NCI-H510A treated with DMSO at 0.1 percent for 48 hours (cell line): ENCODE measurements around the gene KIF5A.
A peak's percentile ranks its signal among the peaks of the same experiment; 100 is the strongest.
"Not testable (repeated sequence)": the region's sequence is repeated elsewhere in the genome, so short reads cannot be mapped to it uniquely, and the experiment has no call there.

ENCODE experiments used
- DNase-seq: peaks from one replicate; lab custom pipeline; 2025; lab: John Stamatoyannopoulos, UW

KIF5A gene

DNA sequence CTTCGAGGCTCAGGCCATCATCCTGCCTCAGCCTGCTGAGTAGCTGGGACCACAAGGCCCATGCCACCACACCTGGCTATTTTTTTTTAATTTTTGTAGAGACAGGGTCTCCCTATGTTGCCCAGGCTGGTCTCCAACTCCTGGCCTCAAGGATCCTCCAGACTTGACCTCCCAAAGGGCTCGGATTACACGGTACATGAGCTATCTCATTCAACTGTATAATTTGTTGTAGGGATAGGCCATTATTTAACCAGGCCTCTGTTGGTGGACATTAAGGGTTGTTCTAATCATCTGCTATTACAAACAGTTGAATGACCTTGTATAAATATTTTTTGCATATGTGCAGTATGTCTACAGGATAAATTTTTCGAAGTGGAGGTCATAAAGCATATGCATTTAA lies 9.0 kb downstream of the KIF5A start:
- no peak for DNase-seq

DNA sequence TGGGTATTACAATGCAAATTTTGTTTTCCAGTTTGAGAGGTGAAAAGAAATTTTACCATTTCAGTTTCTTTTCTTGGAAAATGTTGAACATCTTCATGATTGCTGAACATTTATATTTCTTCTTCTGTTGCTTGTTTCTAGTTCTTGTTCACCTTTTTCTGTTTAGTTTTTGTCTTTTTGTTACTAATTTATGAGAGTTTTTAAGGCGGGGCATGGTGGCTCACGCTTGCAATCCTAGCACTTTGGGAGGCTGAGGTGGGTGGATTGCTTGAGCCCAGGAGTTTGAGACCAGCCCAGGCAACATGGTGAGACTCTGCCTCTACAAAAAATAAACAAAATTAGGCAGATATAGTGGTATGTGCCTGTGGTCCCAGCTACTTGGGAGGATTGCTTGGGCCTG lies 10.7 kb downstream of the KIF5A start:
- no peak for DNase-seq

- not testable (repeated sequence) for DNase-seq
Observed at GRCh38 chr12:57561117-57561516, 11.3 kb downstream of the KIF5A start.

DNA sequence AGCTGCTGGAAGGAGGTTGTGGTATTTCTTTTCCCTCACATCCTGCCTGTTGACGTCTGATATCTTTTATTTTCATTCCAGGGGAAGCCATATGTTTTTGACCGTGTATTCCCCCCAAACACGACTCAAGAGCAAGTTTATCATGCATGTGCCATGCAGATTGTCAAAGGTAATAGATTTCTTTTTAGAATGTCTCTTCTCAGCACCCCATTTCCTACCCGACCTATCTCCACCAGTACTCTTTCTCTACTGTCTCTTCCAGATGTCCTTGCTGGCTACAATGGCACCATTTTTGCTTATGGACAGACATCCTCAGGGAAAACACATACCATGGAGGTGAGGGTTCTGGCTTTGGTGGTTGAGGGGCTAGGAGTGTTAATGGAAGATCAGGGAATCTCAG lies 13.5 kb downstream of the KIF5A start:
- DNase-seq, result no peak

GRCh38 chr12:57564178-57564740 lies 14.4 kb downstream of the KIF5A start:
- no peak for DNase-seq

- DNase-seq, result no peak
Observed at GRCh38 chr12:57568838-57569237, 19.0 kb downstream of the KIF5A start.

DNA sequence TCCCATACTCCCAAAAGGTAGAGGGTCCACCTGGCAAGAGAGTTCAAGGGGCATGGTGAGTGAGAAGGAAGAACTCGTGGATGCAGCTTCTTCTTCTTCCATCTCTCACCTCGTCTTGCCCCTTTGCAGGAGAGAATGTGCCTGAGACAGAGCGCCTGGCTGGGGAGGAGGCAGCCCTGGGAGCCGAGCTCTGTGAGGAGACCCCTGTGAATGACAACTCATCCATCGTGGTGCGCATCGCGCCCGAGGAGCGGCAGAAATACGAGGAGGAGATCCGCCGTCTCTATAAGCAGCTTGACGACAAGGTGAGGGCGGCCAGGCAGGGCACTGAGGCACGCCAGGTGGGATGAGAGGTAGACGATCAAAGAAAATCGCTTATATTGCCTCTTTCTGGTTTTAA lies 20.0 kb downstream of the KIF5A start:
- no peak for DNase-seq

DNA sequence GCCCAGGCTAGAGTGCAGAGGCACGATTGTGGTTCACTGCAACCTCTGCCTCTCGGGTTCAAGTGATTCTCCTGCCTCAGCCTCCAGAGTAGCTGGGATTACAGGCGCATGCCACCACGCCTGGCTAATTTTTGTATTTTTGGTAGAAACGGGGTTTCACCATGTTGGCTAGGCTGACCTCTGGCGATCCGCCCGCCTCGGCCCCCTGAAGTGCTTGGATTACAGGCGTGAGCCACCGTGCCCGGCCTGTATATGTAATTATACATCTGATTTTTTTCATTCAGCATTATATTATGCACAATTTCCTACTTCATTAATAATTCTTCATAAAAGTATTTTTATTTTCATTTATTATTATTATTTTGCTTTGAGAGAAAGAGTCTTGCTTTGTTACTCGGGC lies 20.6 kb downstream of the KIF5A start:
- DNase-seq, result not testable (repeated sequence)

DNA sequence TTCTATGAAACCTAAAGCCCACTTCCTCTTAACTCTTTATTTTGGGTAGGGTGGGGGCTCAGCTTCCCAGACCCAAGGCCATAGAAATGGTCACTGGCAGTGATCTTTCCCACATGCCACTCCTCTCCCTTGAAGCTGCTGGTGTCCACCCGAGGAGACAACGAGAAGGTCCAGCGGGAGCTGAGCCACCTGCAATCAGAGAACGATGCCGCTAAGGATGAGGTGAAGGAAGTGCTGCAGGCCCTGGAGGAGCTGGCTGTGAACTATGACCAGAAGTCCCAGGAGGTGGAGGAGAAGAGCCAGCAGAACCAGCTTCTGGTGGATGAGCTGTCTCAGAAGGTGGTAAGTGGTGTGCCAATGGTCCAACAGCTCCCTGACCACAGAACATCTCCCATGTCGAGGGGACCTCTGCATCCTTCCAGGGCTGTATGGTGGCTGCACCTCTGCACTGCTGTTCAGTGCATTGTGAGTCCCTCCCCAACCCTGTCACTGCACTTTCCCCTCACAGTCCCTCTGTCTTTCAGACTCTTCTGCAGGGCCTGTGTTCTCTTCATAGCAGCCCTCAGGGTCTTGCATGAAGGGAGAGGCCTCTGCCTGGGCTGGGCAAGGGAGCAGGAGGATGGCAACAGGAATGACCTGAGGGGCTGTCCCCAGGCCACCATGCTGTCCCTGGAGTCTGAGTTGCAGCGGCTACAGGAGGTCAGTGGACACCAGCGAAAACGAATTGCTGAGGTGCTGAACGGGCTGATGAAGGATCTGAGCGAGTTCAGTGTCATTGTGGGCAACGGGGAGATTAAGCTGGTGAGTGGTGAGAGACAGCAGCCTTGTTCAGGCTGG lies 22.3 kb downstream of the KIF5A start:
- no peak for DNase-seq

DNA sequence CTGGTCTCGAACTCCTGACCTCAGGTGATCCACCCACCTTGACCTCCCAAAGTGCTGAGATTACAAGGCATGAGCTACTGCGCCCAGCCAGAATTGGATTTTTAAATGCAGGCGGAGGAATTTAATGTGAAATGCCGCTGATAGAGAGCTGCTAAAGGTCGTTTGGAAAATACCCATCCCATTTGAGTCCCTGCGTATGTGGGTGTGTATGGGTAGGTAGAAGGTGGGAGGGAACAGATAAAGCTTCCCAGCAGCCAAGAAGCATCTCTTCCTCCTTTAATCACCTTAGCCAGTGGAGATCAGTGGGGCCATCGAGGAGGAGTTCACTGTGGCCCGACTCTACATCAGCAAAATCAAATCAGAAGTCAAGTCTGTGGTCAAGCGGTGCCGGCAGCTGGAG lies 25.0 kb downstream of the KIF5A start:
- DNase-seq, result no peak

GRCh38 chr12:57575771-57576612 lies 26.1 kb downstream of the KIF5A start:
- DNase-seq, result no peak

GRCh38 chr12:57576613-57577160 lies 26.8 kb downstream of the KIF5A start:
- DNase-seq, result no peak

DNA sequence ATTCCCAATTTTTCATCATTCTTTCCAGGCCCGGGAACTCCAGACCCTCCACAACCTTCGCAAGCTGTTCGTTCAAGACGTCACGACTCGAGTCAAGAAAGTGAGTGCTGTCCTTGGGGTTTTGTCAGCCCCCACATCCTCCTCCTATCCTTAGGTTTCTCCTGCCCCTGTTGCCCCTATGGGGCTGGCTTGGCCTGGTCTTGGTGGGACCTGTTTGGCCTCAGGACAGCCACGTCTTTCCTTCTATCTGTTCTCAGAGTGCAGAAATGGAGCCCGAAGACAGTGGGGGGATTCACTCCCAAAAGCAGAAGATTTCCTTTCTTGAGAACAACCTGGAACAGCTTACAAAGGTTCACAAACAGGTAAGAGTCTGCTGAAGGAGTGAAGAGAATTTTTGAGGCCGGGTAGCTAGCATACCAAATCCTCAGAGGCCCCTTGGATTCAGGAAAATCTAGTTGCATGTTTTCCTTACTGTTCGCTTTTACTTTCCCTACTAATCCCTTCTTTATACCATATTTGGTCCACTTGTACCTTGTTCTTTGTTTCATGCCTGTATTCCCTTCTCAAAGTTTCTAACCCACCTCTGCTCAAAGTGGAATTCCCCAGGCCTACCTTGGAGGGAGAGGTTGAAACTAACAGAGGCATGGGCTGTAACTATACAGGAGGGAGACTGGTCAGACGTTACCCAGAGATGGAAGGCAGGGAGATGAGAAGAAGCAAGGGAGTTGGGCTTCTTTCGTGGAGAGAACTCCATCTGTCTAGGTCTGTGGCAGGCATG lies 28.3 kb downstream of the KIF5A start:
- DNase-seq, result no peak

DNA sequence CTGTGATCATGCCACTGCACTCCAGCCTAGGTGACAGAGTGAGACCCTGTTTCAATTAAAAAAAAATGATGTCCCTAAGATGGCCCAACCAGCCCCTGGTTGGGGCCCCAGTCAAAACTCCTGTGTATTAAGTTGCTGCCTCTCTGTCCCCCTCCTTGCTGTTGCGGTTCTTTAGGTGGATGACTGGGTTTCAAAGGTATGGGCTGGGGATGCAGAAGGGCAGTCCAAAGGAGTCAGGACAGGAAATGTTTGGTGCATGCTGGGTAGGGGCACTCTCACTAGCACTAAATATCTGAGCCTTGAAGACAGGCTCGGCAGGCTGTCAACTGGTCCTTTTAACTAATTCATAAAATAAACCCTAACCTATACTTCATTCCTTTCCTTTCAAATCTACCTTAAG lies 29.2 kb downstream of the KIF5A start:
- DNase-seq, result no peak

DNA sequence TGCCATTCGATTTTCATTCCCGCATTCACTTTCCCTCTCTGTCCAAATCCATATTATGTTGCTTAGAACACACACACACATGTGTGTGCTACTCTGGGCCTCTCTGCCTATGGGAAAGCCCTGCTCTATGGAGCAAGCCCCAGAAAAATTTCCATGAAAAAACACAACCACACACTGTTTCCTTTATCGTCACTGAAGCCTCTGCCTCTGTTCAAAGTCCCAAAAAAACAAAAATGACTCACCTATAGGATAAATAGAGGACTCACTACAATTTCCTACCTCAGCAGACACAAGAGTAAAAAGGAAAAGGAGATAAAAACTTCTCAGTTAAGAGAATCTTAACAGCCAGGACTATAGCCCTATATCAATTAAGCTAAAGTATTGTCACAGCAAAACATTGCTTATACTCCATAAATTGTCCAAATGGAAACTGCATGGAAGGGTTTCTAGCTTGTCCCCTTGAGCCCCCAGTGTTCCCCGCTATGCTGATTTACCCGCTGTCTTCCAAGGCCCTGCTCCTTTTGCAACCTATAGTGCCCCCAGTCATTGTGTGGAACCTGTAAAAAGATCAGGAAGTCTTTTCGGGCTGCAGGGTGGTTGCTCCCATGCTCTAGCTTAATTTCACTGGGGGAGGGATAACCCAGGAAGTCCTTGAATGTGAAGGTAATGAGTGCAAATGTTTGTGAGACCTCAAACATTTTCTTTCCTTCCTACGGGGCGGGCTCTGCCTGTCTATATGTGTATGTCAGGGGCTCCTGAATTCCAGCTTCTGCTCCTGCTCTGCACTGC lies 30.0 kb downstream of the KIF5A start:
- DNase-seq, result no peak

- DNase-seq, result no peak
Observed at GRCh38 chr12:57580466-57580795, 30.6 kb downstream of the KIF5A start.

DNA sequence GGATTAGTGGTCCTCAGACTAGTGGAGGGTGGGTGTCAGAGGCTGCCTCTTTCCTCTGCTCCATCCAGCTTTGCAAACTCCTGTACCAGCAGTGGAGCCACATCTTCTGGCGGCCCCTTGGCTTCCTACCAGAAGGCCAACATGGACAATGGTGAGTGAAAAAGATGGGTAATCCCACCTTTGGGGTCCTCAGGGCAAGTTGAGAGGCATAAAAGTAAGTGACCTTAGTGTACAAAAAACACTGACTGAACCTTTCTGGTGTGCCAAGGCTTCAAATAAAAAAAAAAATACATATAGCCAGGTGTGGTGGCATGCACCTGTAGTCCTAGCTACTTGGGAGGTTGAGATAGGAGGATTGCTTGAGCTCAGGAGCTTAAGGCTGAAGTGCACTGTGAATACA lies 32.0 kb downstream of the KIF5A start:
- DNase-seq, result no peak

- no peak for DNase-seq
Observed at GRCh38 chr12:57582440-57582839, 32.6 kb downstream of the KIF5A start.

- DNase-seq, result peak; percentile 72
Observed at GRCh38 chr12:57583008-57583831, 33.4 kb downstream of the KIF5A start.

DNA sequence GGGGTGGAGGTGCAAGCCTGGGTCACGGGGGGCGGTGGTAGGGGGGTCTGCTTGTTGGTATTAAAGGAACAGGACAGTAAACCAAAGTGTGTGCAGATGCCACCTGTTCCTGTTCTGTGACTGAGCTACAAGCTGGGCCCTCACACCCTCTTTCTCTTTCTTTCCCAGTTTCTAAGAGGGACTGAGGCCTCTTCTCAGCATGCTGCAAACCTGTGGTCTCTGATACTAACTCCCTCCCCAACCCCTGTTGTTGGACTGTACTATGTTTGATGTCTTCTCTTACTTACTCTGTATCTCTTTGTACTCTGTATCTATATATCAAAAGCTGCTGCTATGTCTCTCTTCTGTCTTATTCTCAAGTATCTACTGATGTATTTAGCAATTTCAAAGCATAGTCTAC lies 34.2 kb downstream of the KIF5A start:
- no peak for DNase-seq
